ENCODE measurements around the gene ZNF683. TPM values are rescaled to one million over a fixed set of nuclear protein-coding genes. Genes with fewer than 3 reads are reported as not detected.

ZNF683 gene
- total RNA-seq, 2 donors from 2014 or later = not detected

DNA sequence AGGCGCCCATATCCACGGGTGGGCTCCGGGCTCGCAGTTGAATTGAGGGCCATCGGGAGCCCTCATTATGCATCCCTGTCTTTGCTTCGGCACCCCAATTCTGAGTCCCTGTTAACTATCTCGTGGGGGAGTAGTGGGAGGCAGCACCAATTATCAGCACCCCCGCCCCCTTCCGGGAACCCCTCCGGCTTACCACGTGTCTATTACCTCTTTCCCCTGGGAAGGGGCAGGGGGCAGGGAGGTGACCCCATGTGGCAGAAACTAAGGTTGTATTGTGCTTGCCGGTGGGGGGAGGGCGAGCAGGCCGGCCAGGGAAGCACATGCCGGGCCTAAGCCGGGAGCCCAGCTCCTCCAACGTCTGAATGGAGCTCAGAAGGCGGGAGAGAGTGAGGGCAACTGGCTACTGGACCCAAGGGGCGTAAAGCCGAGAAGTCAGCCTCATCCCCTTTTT, 39.1 kb upstream of the ZNF683 start:
- Histone ChIP-seq H3K9ac (ENCODE audit: extremely low read depth, low read length, poor library complexity, severe bottlenecking) (peak overlapping the region; percentile 99), H3K9me3 (ENCODE audit: control insufficient read depth, low read length) (no peaks in the 10 kb centered on the region), H3K27ac (ENCODE audit: low read depth, low read length) (peak overlapping the region; percentile 87), H3K4me1 (ENCODE audit: control insufficient read depth, insufficient read depth, low read length) (peaks cover 5% of the 10 kb centered on the region), H3K4me3 (ENCODE audit: low read length) (peak overlapping the region; percentile 99), H3K27me3 (ENCODE audit: control insufficient read depth, insufficient read depth, low read length, poor library complexity, severe bottlenecking) (no peaks in the 10 kb centered on the region), H3K36me3 (ENCODE audit: control insufficient read depth, insufficient read depth, low read length) (peaks cover 43% of the 10 kb centered on the region)
- Mint-ChIP-seq H3K27ac (peak overlapping the region; percentile 98), H3K4me1 (peaks cover 46% of the 10 kb centered on the region), H3K9me3 (no peaks in the 10 kb centered on the region), H3K36me3 (ENCODE audit: low read depth) (peaks cover 49% of the 10 kb centered on the region), H3K4me3 (peak overlapping the region; percentile 99), H3K27me3 (ENCODE audit: insufficient read depth) (peaks cover 2% of the 10 kb centered on the region)
- TF ChIP-seq, protein P1, sequence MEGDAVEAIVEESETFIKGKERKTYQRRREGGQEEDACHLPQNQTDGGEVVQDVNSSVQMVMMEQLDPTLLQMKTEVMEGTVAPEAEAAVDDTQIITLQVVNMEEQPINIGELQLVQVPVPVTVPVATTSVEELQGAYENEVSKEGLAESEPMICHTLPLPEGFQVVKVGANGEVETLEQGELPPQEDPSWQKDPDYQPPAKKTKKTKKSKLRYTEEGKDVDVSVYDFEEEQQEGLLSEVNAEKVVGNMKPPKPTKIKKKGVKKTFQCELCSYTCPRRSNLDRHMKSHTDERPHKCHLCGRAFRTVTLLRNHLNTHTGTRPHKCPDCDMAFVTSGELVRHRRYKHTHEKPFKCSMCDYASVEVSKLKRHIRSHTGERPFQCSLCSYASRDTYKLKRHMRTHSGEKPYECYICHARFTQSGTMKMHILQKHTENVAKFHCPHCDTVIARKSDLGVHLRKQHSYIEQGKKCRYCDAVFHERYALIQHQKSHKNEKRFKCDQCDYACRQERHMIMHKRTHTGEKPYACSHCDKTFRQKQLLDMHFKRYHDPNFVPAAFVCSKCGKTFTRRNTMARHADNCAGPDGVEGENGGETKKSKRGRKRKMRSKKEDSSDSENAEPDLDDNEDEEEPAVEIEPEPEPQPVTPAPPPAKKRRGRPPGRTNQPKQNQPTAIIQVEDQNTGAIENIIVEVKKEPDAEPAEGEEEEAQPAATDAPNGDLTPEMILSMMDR (conservative IDR thresholded peaks at IDR 0.05) = no peak
- peak; percentile 84 for DNase-seq
- WGBS, 2 experiments (ENCODE audit: insufficient coverage in 1 of 2, insufficient read length in 1 of 2) = 0 to 1% methylated on average over 14 to 20 of the region's 20 CpGs

DNA sequence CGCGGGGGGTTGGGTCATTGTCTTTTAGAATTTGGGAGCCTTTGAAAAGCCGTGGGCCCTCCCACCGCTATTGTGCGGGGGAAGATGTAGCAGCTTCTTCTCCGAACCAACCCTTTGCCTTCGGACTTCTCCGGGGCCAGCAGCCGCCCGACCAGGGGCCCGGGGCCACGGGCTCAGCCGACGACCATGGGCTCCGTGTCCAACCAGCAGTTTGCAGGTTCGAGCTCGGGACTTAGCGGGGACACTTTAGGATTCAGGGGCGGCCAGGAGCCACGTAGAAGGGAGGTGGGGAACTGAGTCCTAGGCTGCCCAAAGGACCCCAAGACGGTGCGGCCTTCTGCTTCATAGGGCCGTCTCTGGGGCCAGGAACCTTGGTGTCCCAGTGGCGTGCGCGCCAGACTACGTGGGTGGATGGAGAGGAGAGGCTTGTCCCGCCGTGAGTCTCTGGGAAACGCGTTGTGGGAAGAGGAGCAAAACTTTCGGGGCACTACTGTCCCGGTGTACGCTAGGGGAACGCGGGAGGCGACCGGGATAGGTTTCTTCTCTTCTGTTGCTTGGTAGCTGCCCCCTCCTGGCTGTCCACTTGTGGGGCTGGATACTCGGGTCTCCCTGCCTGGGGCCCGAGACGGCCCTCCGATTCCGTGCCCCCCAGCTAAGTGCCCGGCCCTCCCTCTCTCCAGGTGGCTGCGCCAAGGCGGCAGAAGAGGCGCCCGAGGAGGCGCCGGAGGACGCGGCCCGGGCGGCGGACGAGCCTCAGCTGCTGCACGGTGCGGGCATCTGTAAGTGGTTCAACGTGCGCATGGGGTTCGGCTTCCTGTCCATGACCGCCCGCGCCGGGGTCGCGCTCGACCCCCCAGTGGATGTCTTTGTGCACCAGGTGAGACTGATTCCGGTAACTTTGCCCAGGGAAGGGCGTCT, 38.4 kb upstream of the ZNF683 start, which contains the start of gene LIN28A:
TSS of gene LIN28A (plus strand) at position 112 of the 918 bp plus-strand sequence. CDS start at position 187, 75 bp downstream.
- peak within 1 kb of the TSS; percentile 99 for H3K9ac ChIP-seq (ENCODE audit: extremely low read depth, low read length, poor library complexity, severe bottlenecking)
- H3K9me3 ChIP-seq (ENCODE audit: control insufficient read depth, low read length) = no peaks in the 10 kb centered on the region
- TF ChIP-seq, protein P1 (conservative IDR thresholded peaks at IDR 0.05) = no peak
- no peaks in the 10 kb centered on the region for H3K27me3 ChIP-seq (ENCODE audit: control insufficient read depth, insufficient read depth, low read length, poor library complexity, severe bottlenecking)
- H3K4me1 Mint-ChIP-seq = peaks cover 42% of the 10 kb centered on the region
- H3K27me3 Mint-ChIP-seq (ENCODE audit: insufficient read depth) = peaks cover 2% of the 10 kb centered on the region
- no peaks in the 10 kb centered on the region for H3K9me3 Mint-ChIP-seq
- DNase-seq = peak; percentile 75
- H3K27ac Mint-ChIP-seq = peak within 1 kb of the TSS; percentile 98
- WGBS, 2 experiments (ENCODE audit: insufficient coverage in 1 of 2, insufficient read length in 1 of 2) = 0% methylated on average over 27 to 70 of the region's 70 CpGs
- peaks cover 43% of the 10 kb centered on the region for H3K36me3 ChIP-seq (ENCODE audit: control insufficient read depth, insufficient read depth, low read length)
- peaks cover 45% of the 10 kb centered on the region for H3K36me3 Mint-ChIP-seq (ENCODE audit: low read depth)
- H3K4me3 ChIP-seq (ENCODE audit: low read length) = peak within 1 kb of the TSS; percentile 99
- peak within 1 kb of the TSS; percentile 91 for H3K27ac ChIP-seq (ENCODE audit: low read depth, low read length)
- H3K4me3 Mint-ChIP-seq = peak within 1 kb of the TSS; percentile 99
- peaks cover 5% of the 10 kb centered on the region for H3K4me1 ChIP-seq (ENCODE audit: control insufficient read depth, insufficient read depth, low read length)

DNA sequence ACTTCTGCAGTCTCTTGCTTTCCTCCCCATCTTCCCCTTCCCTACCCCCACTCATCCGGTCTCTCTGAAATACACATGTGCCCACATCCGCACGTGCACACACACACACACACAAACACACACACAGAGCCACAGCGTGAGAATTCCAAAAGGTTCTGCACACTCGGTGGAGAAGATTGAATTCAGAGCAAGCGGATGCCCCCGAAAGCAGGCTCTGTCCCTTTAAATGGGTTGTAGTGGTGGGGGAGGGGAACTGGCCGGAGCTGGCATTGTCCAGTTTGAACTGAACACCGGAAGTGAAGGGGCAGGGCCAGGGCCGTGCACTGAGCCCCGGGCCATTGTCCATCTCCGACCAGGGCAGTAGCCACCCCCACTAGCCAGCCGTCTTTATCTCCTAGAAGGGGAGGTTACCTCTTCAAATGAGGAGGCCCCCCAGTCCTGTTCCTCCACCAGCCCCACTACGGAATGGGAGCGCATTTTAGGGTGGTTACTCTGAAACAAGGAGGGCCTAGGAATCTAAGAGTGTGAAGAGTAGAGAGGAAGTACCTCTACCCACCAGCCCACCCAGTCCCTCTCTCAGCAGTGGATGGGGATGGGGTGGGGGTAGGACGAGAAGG, 36.7 kb upstream of the ZNF683 start:
- peak overlapping the region; percentile 99 for H3K4me3 Mint-ChIP-seq
- peaks cover 31% of the 10 kb centered on the region for H3K36me3 Mint-ChIP-seq (ENCODE audit: low read depth)
- H3K4me1 ChIP-seq (ENCODE audit: control insufficient read depth, insufficient read depth, low read length) = no peaks in the 10 kb centered on the region
- peak overlapping the region; percentile 91 for H3K27ac ChIP-seq (ENCODE audit: low read depth, low read length)
- no peaks in the 10 kb centered on the region for H3K9me3 ChIP-seq (ENCODE audit: control insufficient read depth, low read length)
- H3K36me3 ChIP-seq (ENCODE audit: control insufficient read depth, insufficient read depth, low read length) = peaks cover 29% of the 10 kb centered on the region
- H3K27me3 Mint-ChIP-seq (ENCODE audit: insufficient read depth) = peaks cover 2% of the 10 kb centered on the region
- H3K4me3 ChIP-seq (ENCODE audit: low read length) = peak overlapping the region; percentile 99
- 2% methylated on average over 16 of the region's 16 CpGs; no CpG with 5 or more reads in 1 of the 2 experiments for WGBS, 2 experiments (ENCODE audit: insufficient coverage in 1 of 2, insufficient read length in 1 of 2)
- peak overlapping the region; percentile 97 for H3K27ac Mint-ChIP-seq
- H3K9me3 Mint-ChIP-seq = no peaks in the 10 kb centered on the region
- DNase-seq = peak; percentile 84
- H3K9ac ChIP-seq (ENCODE audit: extremely low read depth, low read length, poor library complexity, severe bottlenecking) = peak overlapping the region; percentile 74
- peaks cover 28% of the 10 kb centered on the region for H3K4me1 Mint-ChIP-seq
- TF ChIP-seq, protein P1 (conservative IDR thresholded peaks at IDR 0.05) = no peak
- no peaks in the 10 kb centered on the region for H3K27me3 ChIP-seq (ENCODE audit: control insufficient read depth, insufficient read depth, low read length, poor library complexity, severe bottlenecking)

Measured in endodermal cell (in vitro differentiated cells).